HG03066 (cell line): Measurements from ENCODE around the gene CAMK2A.
A peak's percentile ranks its signal among the peaks of the same experiment; 100 is the strongest.

Experiments
- ATAC-seq: cut with Tn5 transposase; IDR thresholded peaks from one replicate; pipeline ENCODE4 v1.9.1; 2021; ENCODE audit warnings: low read depth; ENCODE audit not compliant: unreplicated experiment

Gene CAMK2A

GRCh38 chr5:150217873-150218692, 71.5 kb downstream of the CAMK2A start:
- ATAC-seq = peak; percentile 79

GRCh38 chr5:150217038-150217437, 72.5 kb downstream of the CAMK2A start:
- ATAC-seq = no peak

- ATAC-seq = no peak
Observed at GRCh38 chr5:150215979-150216944, 73.3 kb downstream of the CAMK2A start.

- no peak for ATAC-seq
Observed at GRCh38 chr5:150214289-150214688, 75.3 kb downstream of the CAMK2A start.

GRCh38 chr5:150213530-150213929, 76.0 kb downstream of the CAMK2A start:
- ATAC-seq = no peak

GRCh38 chr5:150211156-150212030, 78.2 kb downstream of the CAMK2A start:
- no peak for ATAC-seq

GRCh38 chr5:150210644-150211043, 78.9 kb downstream of the CAMK2A start:
- ATAC-seq = no peak

- no peak for ATAC-seq
Observed at GRCh38 chr5:150209099-150209635, 80.4 kb downstream of the CAMK2A start.

GRCh38 chr5:150208187-150209098, 81.1 kb downstream of the CAMK2A start:
- no peak for ATAC-seq

- ATAC-seq = no peak
Observed at GRCh38 chr5:150206779-150207115, 82.8 kb downstream of the CAMK2A start.

- ATAC-seq = no peak
Observed at GRCh38 chr5:150206098-150206778, 83.3 kb downstream of the CAMK2A start.

GRCh38 chr5:150204590-150204960, 85.0 kb downstream of the CAMK2A start:
- ATAC-seq = no peak

GRCh38 chr5:150203832-150204589, 85.6 kb downstream of the CAMK2A start:
- no peak for ATAC-seq

- ATAC-seq = no peak
Observed at GRCh38 chr5:150202501-150202900, 87.1 kb downstream of the CAMK2A start.

- ATAC-seq = no peak
Observed at GRCh38 chr5:150197476-150197875, 92.1 kb downstream of the CAMK2A start.

- no peak for ATAC-seq
Observed at GRCh38 chr5:150196986-150197385, 92.6 kb downstream of the CAMK2A start.

GRCh38 chr5:150196514-150196913, 93.1 kb downstream of the CAMK2A start:
- ATAC-seq = no peak
